Liver (tissue), 3 donors: ENCODE data around the gene AUNIP.

ENCODE experiments used
- ATF3 ChIP-seq: IDR thresholded peaks from 2 replicates; pipeline ENCODE4 v1.6.1; 2016; ENCODE audit warnings: antibody characterized with exemption
- CTCF ChIP-seq: fragments of 150-350 bp; IDR thresholded peaks from 2 replicates; pipeline ENCODE4 v1.5.1; 2017; ENCODE audit warnings: improper control_type of control experiment, low read depth, low read length; ENCODE audit not compliant: missing input control
- JUND ChIP-seq, 2 donors: IDR thresholded peaks; 2 replicates each; pipeline ENCODE4 v1.6.1; 2016; ENCODE audit warnings: antibody characterized with exemption in 2 of 2
- RAD21 ChIP-seq, 2 donors: IDR thresholded peaks; 2 replicates each; pipeline ENCODE4 v1.6.1; 2016; ENCODE audit warnings: antibody characterized with exemption in 2 of 2, mild to moderate bottlenecking in 2 of 2
- REST ChIP-seq: IDR thresholded peaks from 2 replicates; pipeline ENCODE4 v1.6.1; 2016; ENCODE audit warnings: antibody characterized with exemption, mild to moderate bottlenecking
- RXRA ChIP-seq, 2 donors: IDR thresholded peaks; 2 replicates each; pipeline ENCODE4 v1.6.1; 2017 to 2018; ENCODE audit warnings: antibody characterized with exemption in 2 of 2, mild to moderate bottlenecking in 1 of 2
- SP1 ChIP-seq: IDR thresholded peaks from 2 replicates; pipeline ENCODE4 v1.6.1; 2018; ENCODE audit warnings: antibody characterized with exemption, mild to moderate bottlenecking
- YY1 ChIP-seq: IDR thresholded peaks from 2 replicates; pipeline ENCODE4 v1.6.1; 2016; ENCODE audit warnings: antibody characterized with exemption, mild to moderate bottlenecking
- ZBTB33 ChIP-seq: IDR thresholded peaks from 2 replicates; pipeline ENCODE4 v1.6.1; 2016; ENCODE audit warnings: antibody characterized with exemption
- donor health status: healthy.
- donor health status: healthy.

- TF ChIP-seq CTCF, result peak; percentile 83
- TF ChIP-seq RXRA (IDR thresholded peaks at IDR 0.05), result no peak
- TF ChIP-seq REST, result no peak
- TF ChIP-seq ATF3, result no peak
- TF ChIP-seq SP1, result no peak
- TF ChIP-seq RAD21 (IDR thresholded peaks at IDR 0.05), result peak; percentile 95 to 96
- no peak for TF ChIP-seq YY1
- TF ChIP-seq ZBTB33, result no peak
- TF ChIP-seq JUND (IDR thresholded peaks at IDR 0.05), result no peak
Observed at GRCh38 chr1:25796811-25797458, 62.3 kb downstream of the AUNIP start.
